Mucosa of descending colon (tissue), 3 donors: ENCODE data around the gene SCFD1. TPM values are rescaled to one million over a fixed set of nuclear protein-coding genes. Genes with fewer than 3 reads are reported as not detected.

Source experiments
- ATAC-seq: fragments of 200-7000 bp; cut with Tn5 transposase; one replicate; pipeline ENCODE4 v1.9.1; 2020; ENCODE audit warnings: mild to moderate bottlenecking, moderate library complexity
- DNase-seq, 3 donors: peaks; one replicate each; pipeline ENCODE4 v3.0.0-alpha.2; 2020
- H3K36me3 ChIP-seq: fragments of 200-600 bp; one replicate; pipeline ENCODE4 v1.8.0; 2021; ENCODE audit warnings: low read depth, mild to moderate bottlenecking
- H3K4me1 ChIP-seq: fragments of 200-600 bp; one replicate; pipeline ENCODE4 v1.8.0; 2021; ENCODE audit warnings: low read depth, mild to moderate bottlenecking
- H3K4me3 ChIP-seq: fragments of 200-600 bp; one replicate; pipeline ENCODE4 v1.8.0; 2021; ENCODE audit warnings: mild to moderate bottlenecking
- H3K9me3 ChIP-seq: fragments of 200-600 bp; one replicate; pipeline ENCODE4 v1.8.0; 2021; ENCODE audit warnings: mild to moderate bottlenecking
- CTCF ChIP-seq: fragments of 200-600 bp; IDR thresholded peaks from one replicate; pipeline ENCODE4 v1.8.0; 2022; ENCODE audit warnings: antibody characterized with exemption, mild to moderate bottlenecking
- intact Hi-C, 2 donors: fragments of 100-400 bp; cut with DNase I in 1 of 2; cut with micrococcal nuclease in 1 of 2; formaldehyde crosslinking; loops; one replicate each; pipeline versions ENCODE4 v1.11.0 to v1.11.1; 2022; cut with DNase I, micrococcal nuclease
- total RNA-seq, 3 donors: library from RNA; stranded (reverse); fragmentation: NEBNext Ultra II Directional in 2 of 3; extraction: Animal tissue kit (Norgen Biotek cat#: 25700) in 2 of 3; gene quantifications; one replicate each; pipeline versions ENCODE4 v1.2.1 to v1.2.4, GENCODE V29; 2021 to 2023
- donor health status: DM: no; HTN: no; CAD: no; lungs with moderate emphysema.
- donor health status: DM: no; HTN: no; CAD: no.
- donor health status: DM: no; HTN: yes; CAD: no.

SCFD1 gene
- total RNA-seq, 3 donors from 2014 or later, result 55.4 to 79.3 (median 56.5) TPM

GRCh38 chr14:30771595-30771994, 149.5 kb downstream of the SCFD1 start:
- ATAC-seq (no peak), DNase-seq (no peak)
- Histone ChIP-seq H3K4me3 (no peak overlapping the region), H3K9me3 (no peaks in the 10 kb centered on the region), H3K36me3 (no peaks in the 10 kb centered on the region), H3K4me1 (no peaks in the 10 kb centered on the region)
- intact Hi-C loops, result no loop called here
- TF ChIP-seq CTCF, result no peak

GRCh38 chr14:30779210-30779609, 157.1 kb downstream of the SCFD1 start:
- H3K36me3 ChIP-seq, result no peaks in the 10 kb centered on the region
- no peak for ATAC-seq
- no peak for TF ChIP-seq CTCF
- intact Hi-C loops, result no loop called here
- H3K9me3 ChIP-seq, result no peaks in the 10 kb centered on the region
- H3K4me1 ChIP-seq, result no peaks in the 10 kb centered on the region
- H3K4me3 ChIP-seq, result no peak overlapping the region
- DNase-seq, result no peak

Other genes starting within 250 kb of the SCFD1 start
- 10 to 100 TPM; 14.9 to 16.3 (median 15.1) TPM for gene G2E3, start 63.2 kb upstream of the SCFD1 start, total RNA-seq